22Rv1 (cell line): ENCODE data around the gene SLC29A2.

Experiments used
- ZFX ChIP-seq: fragments of 450-650 bp; IDR thresholded peaks from 2 replicates; pipeline ENCODE4 v1.6.1; 2017; ENCODE audit warnings: antibody characterized with exemption, borderline replicate concordance
- TF ChIP-seq, protein P1 (sequence below): fragments of 450-650 bp; IDR thresholded peaks from 2 replicates; pipeline ENCODE4 v1.5.1; 2017; ENCODE audit warnings: mild to moderate bottlenecking

DNA sequence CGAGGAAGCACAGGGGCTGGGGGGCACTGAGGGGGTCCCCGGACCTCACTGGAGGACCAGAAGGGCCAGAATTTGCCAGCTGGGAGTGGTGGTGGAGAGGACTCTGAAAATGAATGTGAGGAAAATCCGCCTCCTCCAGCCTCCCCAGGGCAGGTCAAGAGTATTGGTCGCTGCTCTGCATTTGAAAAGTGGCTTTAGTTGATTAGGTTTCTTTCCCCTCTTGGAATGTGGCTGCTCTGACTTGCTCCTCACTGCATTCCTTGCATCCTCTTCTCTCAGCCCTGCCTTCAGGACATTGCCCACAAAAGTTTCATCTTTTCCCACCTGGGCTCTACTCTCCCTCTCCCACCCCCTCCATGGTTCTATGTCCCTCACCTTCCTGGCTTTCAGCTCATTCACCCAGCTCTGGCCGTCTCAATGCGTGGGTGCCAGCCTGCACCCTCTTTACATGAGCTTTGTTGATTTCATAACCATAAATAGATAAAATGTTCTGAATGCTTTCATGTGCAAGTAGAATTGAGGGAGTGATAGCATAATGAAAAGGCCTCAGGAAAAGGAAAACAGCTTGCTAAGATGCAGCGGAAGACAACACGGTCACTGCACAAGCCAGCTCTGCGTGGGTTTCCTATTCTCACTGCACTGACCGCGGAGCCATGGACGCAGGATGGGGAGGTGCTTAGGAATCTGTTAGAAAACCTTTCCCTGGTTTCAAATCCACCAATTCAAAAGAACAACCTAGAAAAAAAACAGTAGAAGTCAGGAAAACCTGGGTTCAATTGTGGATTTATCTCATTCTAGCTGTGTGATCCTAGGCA, 42.8 kb upstream of the SLC29A2 start:
- TF ChIP-seq, protein P1, sequence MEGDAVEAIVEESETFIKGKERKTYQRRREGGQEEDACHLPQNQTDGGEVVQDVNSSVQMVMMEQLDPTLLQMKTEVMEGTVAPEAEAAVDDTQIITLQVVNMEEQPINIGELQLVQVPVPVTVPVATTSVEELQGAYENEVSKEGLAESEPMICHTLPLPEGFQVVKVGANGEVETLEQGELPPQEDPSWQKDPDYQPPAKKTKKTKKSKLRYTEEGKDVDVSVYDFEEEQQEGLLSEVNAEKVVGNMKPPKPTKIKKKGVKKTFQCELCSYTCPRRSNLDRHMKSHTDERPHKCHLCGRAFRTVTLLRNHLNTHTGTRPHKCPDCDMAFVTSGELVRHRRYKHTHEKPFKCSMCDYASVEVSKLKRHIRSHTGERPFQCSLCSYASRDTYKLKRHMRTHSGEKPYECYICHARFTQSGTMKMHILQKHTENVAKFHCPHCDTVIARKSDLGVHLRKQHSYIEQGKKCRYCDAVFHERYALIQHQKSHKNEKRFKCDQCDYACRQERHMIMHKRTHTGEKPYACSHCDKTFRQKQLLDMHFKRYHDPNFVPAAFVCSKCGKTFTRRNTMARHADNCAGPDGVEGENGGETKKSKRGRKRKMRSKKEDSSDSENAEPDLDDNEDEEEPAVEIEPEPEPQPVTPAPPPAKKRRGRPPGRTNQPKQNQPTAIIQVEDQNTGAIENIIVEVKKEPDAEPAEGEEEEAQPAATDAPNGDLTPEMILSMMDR = no peak
- TF ChIP-seq ZFX = no peak
